T follicular helper cell (primary cell): ENCODE results near the gene SSUH2.
"Not testable (repeated sequence)": the region's sequence is repeated elsewhere in the genome, so short reads cannot be mapped to it uniquely, and the experiment has no call there.

Experiments
- DNase-seq: peaks from one replicate; pipeline ENCODE4 v3.0.0-alpha.2; 2020; ENCODE audit warnings: low read depth

The SSUH2 gene

DNA sequence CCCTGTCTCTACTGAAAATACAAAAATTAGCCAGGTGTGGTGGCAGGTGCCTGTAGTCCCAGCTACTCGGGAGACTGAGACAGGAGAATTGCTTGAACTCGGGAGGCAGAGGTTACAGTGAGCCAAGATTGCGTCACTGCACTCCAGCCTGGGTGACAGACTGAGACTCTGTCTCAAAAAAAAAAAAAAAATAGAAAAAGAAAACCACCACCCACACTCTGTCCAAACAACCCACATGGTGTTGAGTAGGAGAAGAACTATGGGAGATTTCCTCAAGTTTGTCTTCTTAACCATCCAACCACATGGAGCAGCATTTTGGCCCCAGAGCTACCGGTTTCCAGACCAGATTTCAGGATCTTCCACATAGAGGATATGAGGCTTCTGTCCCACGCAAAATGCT, 64.2 kb downstream of the SSUH2 start:
- DNase-seq = not testable (repeated sequence)

DNA sequence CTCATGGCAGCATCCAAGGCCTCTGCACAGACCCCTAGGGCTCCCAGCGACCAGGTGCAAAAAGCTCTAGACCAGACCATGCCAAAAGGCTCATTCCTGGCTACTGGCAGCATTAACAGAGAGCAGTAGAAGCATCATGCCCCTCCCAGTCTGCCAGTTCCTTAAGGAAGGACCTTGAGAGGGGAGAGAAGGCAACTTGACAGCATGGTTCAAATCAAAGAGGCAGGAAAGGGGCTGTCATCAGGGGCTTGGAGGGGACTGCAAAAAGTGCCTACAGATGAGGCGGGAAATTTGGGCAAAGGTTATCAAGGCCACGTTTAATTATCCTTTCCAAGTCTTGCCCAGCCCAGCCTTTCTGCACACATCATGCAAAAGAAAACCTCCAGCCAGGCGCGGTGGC, 64.7 kb downstream of the SSUH2 start:
- no peak for DNase-seq

DNA sequence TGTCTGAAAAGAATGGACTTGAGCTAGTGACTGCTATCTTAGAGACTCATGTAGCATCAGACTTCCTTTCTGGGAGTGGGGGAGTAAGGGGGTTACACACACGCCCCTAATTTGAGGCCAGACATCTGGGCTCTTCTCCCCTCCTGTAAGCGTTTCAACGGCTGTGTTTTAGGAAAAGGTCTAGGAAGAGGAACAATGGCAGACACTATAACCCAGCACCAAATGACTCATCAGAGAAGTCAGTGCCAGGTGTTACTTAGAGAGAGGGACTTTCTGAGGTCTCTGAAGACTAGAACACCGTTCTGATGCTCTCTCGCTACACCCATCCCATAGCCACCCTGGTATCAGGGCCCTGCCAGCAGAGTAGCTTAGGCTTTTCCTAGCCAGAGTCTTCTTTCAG, 65.5 kb downstream of the SSUH2 start:
- no peak for DNase-seq

DNA sequence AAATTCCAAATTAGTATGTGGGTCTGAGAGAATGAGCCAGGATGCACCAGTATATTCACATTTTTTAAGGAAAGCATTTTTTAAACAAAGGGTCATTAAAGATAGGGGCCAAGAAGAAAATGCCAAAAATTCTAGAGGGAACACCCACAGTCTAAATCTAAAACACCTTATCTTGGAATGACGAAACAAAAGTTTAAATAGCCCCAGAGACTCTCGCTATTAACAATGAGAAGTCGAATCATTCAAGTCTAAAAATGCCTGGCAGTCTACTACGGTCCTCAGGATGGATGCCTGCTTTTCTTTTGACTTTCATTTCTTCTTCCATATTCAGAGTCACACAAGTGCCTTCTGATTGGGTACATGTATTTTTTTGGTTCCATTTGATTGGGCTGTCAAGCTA, 66.3 kb downstream of the SSUH2 start:
- no peak for DNase-seq

DNA sequence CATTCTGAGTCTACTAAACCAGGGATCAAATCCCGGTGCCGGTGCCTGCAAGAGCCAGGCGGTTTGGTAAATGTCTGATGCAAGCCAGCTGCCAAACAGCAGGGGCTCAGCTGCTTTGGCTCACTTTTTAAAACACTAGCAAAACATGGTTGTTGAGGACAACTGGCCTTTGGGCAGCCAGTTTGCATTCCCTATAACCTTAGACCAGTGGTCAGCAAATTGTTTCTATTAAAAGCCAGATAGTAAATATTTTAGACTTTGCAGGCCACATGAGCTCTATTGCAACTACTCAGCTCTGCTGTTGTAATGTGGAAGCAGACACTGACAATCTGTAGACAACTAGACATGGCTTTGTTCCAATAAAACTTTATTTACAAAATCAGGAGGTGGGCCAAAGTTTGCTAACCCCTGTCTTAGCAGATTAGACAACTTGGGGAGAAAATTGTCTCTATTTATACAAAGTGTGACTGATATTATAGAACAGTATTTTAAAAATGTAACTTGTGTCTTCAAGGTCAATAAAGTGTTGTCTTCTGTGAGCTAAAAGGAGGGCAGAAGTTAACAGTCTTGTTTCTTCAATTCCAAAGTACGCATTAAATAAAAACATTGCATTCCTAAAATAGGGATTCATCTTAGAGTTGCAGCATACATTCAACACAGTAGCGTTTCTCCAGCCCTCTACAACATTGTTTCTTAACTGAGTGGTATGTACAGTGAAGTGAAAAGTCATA, 67.6 kb downstream of the SSUH2 start:
- no peak for DNase-seq

DNA sequence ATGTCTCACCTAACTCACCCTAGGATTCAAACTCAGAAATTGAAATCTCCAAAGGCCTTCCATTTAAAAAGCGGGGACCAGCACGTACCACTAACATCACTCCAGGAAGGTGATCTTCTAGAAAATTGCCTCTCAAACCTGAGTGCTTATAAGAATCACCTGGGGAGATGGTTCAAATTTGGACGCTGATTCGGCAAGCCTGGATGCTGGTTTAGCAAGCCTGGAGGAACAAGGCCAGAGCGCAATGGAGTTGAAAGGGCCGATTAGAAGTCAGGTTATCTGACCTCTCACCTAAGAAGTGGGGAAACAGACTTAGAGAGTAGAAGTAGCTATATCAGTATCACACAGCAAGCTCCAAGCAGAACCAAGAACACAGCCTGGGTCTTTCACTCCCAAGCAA, 68.2 kb downstream of the SSUH2 start:
- DNase-seq = no peak

DNA sequence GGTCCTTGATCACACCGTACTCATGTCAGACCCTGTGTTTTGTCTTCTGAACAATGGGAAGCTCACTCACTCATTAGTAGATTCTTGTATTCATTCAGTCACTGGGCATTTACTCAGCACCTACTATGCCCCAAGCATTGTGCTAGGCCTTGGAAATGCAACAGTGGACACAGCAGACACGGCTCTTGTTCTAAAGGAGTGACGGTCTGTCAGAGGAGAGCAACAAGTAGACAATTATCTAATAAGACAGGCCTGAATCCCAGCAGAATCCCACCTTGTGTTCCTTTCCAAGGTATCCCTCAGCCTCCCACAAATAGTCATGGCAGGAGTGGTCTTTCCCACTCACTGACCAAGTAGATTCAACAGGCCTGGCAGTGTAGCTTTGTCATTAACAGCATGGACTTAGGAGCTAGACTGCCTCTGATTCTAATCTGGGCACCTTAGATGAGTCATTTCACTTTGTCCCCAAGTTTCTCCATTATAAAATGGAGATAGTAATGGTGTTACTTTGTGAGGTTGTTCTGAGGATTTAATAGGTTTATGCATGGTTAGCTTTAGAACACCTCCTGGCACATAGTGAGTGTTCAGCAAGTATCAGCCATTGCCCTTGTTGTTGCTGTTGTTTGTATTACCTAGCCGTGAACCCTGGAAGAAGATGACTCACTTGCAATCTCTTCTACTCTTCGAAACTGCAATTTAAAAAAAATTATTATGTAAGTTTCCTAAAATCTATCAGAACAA, 69.1 kb downstream of the SSUH2 start:
- DNase-seq = no peak

DNA sequence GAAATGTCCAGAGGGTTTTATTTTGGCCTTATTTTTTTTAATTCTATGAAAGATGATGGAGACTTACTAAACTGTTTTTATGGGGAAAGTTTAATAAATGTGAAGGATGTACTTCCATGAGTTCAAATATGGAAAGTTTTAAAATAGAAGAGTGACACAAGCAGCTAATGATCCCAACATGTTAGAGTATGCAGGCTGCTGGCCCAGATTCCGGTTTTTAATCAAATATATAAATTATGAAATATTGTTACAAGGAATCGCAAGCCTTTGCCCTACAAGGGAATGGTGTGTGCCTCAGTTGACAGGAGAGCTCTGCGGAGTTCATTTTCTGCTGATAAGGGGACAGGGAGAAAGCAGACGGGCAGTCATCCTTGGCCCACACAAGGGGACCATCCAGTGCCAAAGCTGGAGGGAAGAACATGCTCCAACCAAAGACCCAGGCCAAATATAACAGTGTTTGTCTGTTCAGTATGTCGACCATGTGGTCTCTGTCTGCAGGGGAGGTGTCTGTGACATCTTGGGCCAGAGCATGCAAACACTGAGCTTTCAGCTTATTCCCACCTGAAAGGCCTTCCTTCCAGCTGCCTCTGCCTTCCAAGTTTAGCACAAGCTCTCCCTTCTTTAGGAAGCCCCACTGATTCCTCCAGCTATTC, 69.8 kb downstream of the SSUH2 start:
- no peak for DNase-seq

DNA sequence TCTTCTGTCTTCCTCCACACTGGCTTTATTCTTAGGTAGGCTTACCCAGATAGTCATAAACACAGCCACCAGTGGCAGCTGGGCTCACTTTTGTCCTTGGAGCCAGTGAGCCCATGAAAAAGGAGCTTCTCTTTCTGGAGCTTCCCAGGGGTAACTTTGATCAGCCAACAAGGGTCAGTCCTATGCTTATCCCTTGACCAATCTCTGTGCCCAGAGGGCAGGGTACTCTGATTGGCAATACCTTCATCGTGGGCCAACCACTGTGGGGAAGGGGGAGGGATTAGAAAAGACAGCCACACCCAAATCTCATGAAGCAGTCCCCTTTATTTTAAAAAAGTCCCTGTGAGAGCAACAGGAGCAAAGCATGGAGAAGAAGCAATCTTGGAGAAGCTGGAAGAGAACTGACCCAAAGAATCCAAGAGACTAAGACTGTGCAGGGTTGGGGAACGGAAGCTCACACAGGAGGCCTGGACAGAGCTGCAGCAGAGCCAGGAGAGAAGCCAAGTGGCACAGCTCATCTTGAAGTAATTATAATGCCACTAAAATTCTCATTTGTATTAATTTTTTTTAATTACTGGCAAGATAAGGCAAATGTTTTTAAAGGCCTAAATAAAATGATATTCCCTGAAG, 70.4 kb downstream of the SSUH2 start:
- no peak for DNase-seq

DNA sequence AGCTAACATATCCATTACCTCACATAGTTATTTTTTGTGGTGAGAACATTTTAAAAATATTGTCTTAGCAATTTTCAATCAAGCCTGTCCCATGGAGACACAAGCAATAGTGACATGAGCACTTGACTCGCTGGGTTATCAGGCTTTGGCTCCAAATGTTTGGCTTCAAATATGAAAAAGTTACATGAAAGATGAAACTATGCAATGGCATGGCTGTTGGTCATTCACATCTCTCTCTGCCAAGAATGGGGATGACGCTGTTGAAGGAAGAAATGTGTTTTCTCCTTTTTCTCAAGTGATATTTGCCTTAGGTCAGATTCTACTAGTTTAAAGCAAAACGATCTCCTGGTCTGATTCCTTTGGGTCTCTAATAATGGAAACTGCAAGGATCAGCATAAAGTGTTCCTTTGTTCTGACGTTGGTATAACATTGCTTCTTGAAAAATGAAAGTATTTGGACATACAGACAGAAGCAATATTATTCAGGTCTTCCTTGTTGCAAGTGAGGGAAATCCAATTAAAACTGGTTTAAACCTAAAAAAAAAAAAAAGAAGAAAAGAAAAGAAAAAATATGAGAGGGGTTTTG, 71.2 kb downstream of the SSUH2 start:
- DNase-seq = no peak

DNA sequence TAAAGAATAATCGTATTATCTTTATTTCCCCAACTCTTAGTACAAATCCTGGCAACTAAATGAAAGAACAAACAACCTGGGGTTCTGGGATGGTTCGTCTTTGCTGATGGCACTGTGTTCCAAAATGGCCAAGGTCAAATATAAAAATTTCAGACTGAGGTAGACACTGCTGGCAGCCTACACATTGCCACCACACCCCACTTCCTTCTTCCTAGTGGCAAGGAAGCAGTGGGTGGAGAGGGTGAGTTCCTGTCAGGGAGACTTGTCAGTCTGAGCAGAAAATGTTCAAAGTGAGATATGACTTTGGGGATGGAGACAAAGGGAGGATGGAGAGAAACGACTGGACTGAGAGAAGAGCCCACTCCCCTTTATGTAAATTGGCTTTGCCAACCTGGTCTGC, 73.3 kb downstream of the SSUH2 start:
- DNase-seq = no peak
